Mammary epithelial cell (primary cell): ENCODE results near the gene RUNX2.

Experiments
- EZH2 ChIP-seq: IDR thresholded peaks from 2 replicates; pipeline ENCODE4 v1.6.1; 2012; ENCODE audit warnings: low read length, inconsistent platforms, borderline replicate concordance
- TF ChIP-seq, protein P1 (sequence below), 2 donors: IDR thresholded peaks in 1 of 2; conservative IDR thresholded peaks in 1 of 2; 2 replicates each; pipeline ENCODE4 v1.5.1; 2011 to 2012; ENCODE audit warnings: inconsistent platforms in 2 of 2, low read length in 2 of 2, mild to moderate bottlenecking in 2 of 2, control low read depth in 1 of 2, low read depth in 1 of 2; ENCODE audit not compliant: insufficient read depth in 1 of 2; ENCODE audit errors: extremely low read depth in 1 of 2

DNA sequence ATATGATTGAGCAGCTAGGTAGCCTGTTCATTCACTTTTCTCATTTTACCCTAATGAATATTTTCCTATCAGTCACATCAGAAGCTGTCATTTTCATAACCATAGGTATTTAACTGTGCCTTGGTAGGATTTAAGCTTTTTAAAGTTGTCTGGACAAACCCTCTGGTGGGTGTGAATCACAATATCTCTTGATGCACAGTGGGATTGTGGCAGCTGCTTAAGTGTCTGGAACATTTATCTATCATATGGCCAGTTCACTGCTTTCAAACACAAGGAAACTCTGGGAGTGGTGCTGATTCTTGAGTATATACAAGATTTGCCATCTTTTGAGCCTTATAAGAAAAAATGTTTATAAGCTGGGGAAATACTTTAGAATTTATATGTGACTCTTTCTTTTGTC, 136.6 kb downstream of the RUNX2 start:
- TF ChIP-seq, protein P1, sequence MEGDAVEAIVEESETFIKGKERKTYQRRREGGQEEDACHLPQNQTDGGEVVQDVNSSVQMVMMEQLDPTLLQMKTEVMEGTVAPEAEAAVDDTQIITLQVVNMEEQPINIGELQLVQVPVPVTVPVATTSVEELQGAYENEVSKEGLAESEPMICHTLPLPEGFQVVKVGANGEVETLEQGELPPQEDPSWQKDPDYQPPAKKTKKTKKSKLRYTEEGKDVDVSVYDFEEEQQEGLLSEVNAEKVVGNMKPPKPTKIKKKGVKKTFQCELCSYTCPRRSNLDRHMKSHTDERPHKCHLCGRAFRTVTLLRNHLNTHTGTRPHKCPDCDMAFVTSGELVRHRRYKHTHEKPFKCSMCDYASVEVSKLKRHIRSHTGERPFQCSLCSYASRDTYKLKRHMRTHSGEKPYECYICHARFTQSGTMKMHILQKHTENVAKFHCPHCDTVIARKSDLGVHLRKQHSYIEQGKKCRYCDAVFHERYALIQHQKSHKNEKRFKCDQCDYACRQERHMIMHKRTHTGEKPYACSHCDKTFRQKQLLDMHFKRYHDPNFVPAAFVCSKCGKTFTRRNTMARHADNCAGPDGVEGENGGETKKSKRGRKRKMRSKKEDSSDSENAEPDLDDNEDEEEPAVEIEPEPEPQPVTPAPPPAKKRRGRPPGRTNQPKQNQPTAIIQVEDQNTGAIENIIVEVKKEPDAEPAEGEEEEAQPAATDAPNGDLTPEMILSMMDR (conservative IDR thresholded peaks at IDR 0.05 in 1 of 2, IDR thresholded peaks at IDR 0.05 in 1 of 2; ENCODE audit: extremely low read depth in 1 of 2, insufficient read depth in 1 of 2, low read depth in 1 of 2, low read length in 2 of 2): no peak
- TF ChIP-seq EZH2: no peak
